Vagina (tissue), 2 donors: ENCODE results near the gene CAB39L. TPM values are rescaled to one million over a fixed set of nuclear protein-coding genes. Genes with fewer than 3 reads are reported as not detected.

Experiments used
- DNase-seq, 2 donors: peaks; one replicate each; pipeline ENCODE4 v3.0.0-alpha.2; 2017; ENCODE audit errors: extremely low spot score in 2 of 2
- H3K27ac ChIP-seq: fragments of 200-600 bp; sonication (generic); one replicate; pipeline ENCODE4 v1.5.1; 2019
- H3K27me3 ChIP-seq: fragments of 200-600 bp; sonication (generic); one replicate; pipeline ENCODE4 v1.5.1; 2019
- H3K36me3 ChIP-seq, 2 donors: fragments of 200-600 bp; sonication (generic); one replicate each; pipeline ENCODE4 v1.5.1; 2017 to 2019
- H3K4me1 ChIP-seq: fragments of 200-600 bp; sonication (generic); one replicate; pipeline ENCODE4 v1.5.1; 2019
- H3K4me3 ChIP-seq, 2 donors: fragments of 200-600 bp; sonication (generic); 1 replicate in 1 of 2; 2 replicates in 1 of 2; pipeline ENCODE4 v1.5.1; 2016 to 2019
- H3K9me3 ChIP-seq: fragments of 200-600 bp; sonication (generic); one replicate; pipeline ENCODE4 v1.5.1; 2019
- CTCF ChIP-seq, 3 experiments: fragments of 450-650 bp in 2 of 3; fragments of 200-600 bp in 1 of 3; sonication (generic) in 1 of 3; IDR thresholded peaks; one replicate each; pipeline ENCODE4 v1.5.1; 2017 to 2019; ENCODE audit warnings: antibody characterized with exemption in 3 of 3, mild to moderate bottlenecking in 2 of 3, moderate library complexity in 2 of 3
- POLR2A ChIP-seq, 2 donors: fragments of 450-650 bp; IDR thresholded peaks; one replicate each; pipeline ENCODE4 v1.6.1; 2017; ENCODE audit warnings: antibody characterized with exemption in 2 of 2, mild to moderate bottlenecking in 2 of 2, moderate library complexity in 2 of 2
- POLR2AphosphoS5 ChIP-seq, 2 donors: sonication (generic); formaldehyde crosslinking; IDR thresholded peaks; one replicate each; pipeline ENCODE4 v1.9.0; 2017; ENCODE audit warnings: antibody characterized with exemption in 2 of 2, mild to moderate bottlenecking in 2 of 2, low read depth in 1 of 2; ENCODE audit not compliant: insufficient read depth in 1 of 2
- intact Hi-C: fragments of 100-400 bp; cut with DNase I; formaldehyde crosslinking; loops from one replicate; pipeline ENCODE4 v1.15.1; 2023
- total RNA-seq: library from RNA; depleted of rRNA; stranded (reverse); fragments of >200 nt; gene quantifications from one replicate; pipeline ENCODE4 v1.2.3, GENCODE V29; 2016

The CAB39L gene
- total RNA-seq, 1 donor from 2014 or later, result 31.7 TPM

GRCh38 chr13:49326222-49326917, 117.5 kb downstream of the CAB39L start:
- no peak for DNase-seq
- peaks cover 0 to 6% of the 10 kb centered on the region in 2 donors for H3K36me3 ChIP-seq
- no peaks in the 10 kb centered on the region for H3K27me3 ChIP-seq
- H3K4me1 ChIP-seq, result no peaks in the 10 kb centered on the region
- H3K9me3 ChIP-seq, result no peaks in the 10 kb centered on the region
- H3K27ac ChIP-seq, result peak overlapping the region; percentile 6
- H3K4me3 ChIP-seq, result no peak overlapping the region
- intact Hi-C loops, result no loop called here
- TF ChIP-seq POLR2A (IDR thresholded peaks at IDR 0.05) (no peak), POLR2AphosphoS5 (IDR thresholded peaks at IDR 0.05; ENCODE audit: insufficient read depth in 1 of 2, low read depth in 1 of 2) (no peak), CTCF (IDR thresholded peaks at IDR 0.05) (no peak)

- no peaks in the 10 kb centered on the region for H3K9me3 ChIP-seq
- TF ChIP-seq POLR2AphosphoS5 (IDR thresholded peaks at IDR 0.05; ENCODE audit: insufficient read depth in 1 of 2, low read depth in 1 of 2) (no peak), POLR2A (IDR thresholded peaks at IDR 0.05) (no peak), CTCF (IDR thresholded peaks at IDR 0.05) (no peak)
- H3K27me3 ChIP-seq, result no peaks in the 10 kb centered on the region
- H3K27ac ChIP-seq, result no peak overlapping the region
- H3K4me1 ChIP-seq, result peaks cover 25% of the 10 kb centered on the region
- H3K36me3 ChIP-seq, result no peaks in the 10 kb centered on the region
- DNase-seq, result no peak
- H3K4me3 ChIP-seq, result no peak overlapping the region
- intact Hi-C loops, result no loop called here
These were observed 120.5 kb downstream of the CAB39L start for GRCh38 chr13:49323344-49323743.

- Histone ChIP-seq H3K4me1 (peaks cover 25% of the 10 kb centered on the region), H3K27me3 (no peaks in the 10 kb centered on the region), H3K27ac (no peak overlapping the region), H3K4me3 (no peak overlapping the region), H3K36me3 (no peaks in the 10 kb centered on the region), H3K9me3 (no peaks in the 10 kb centered on the region)
- DNase-seq, result no peak
- TF ChIP-seq POLR2A (IDR thresholded peaks at IDR 0.05) (no peak), CTCF (IDR thresholded peaks at IDR 0.05) (no peak), POLR2AphosphoS5 (IDR thresholded peaks at IDR 0.05; ENCODE audit: insufficient read depth in 1 of 2, low read depth in 1 of 2) (no peak)
- intact Hi-C loops, result no loop called here
These were observed 121.2 kb downstream of the CAB39L start for GRCh38 chr13:49322702-49323101.

GRCh38 chr13:49320975-49321374, 122.9 kb downstream of the CAB39L start:
- H3K36me3 ChIP-seq, result no peaks in the 10 kb centered on the region
- no peaks in the 10 kb centered on the region for H3K9me3 ChIP-seq
- H3K4me1 ChIP-seq, result peaks cover 25% of the 10 kb centered on the region
- DNase-seq, result no peak
- H3K4me3 ChIP-seq, result no peak overlapping the region
- no peaks in the 10 kb centered on the region for H3K27me3 ChIP-seq
- intact Hi-C loops, result no loop called here
- TF ChIP-seq CTCF (IDR thresholded peaks at IDR 0.05) (no peak), POLR2A (IDR thresholded peaks at IDR 0.05) (no peak), POLR2AphosphoS5 (IDR thresholded peaks at IDR 0.05; ENCODE audit: insufficient read depth in 1 of 2, low read depth in 1 of 2) (no peak)
- H3K27ac ChIP-seq, result no peak overlapping the region

GRCh38 chr13:49319951-49320350, 123.9 kb downstream of the CAB39L start:
- H3K27me3 ChIP-seq, result no peaks in the 10 kb centered on the region
- no peaks in the 10 kb centered on the region for H3K9me3 ChIP-seq
- TF ChIP-seq POLR2AphosphoS5 (IDR thresholded peaks at IDR 0.05; ENCODE audit: insufficient read depth in 1 of 2, low read depth in 1 of 2) (peak in 1 of 2 donors; percentile 5), POLR2A (IDR thresholded peaks at IDR 0.05) (no peak)
- no peaks in the 10 kb centered on the region for H3K36me3 ChIP-seq
- intact Hi-C loops, result no loop called here
- peaks cover 25% of the 10 kb centered on the region for H3K4me1 ChIP-seq
- no peak for DNase-seq
- no peak overlapping the region for H3K4me3 ChIP-seq
- peak overlapping the region; percentile 54 for H3K27ac ChIP-seq
